ENCODE measurements around the gene NKIRAS1.
A peak's percentile ranks its signal among the peaks of the same experiment; 100 is the strongest.

Gene NKIRAS1

DNA sequence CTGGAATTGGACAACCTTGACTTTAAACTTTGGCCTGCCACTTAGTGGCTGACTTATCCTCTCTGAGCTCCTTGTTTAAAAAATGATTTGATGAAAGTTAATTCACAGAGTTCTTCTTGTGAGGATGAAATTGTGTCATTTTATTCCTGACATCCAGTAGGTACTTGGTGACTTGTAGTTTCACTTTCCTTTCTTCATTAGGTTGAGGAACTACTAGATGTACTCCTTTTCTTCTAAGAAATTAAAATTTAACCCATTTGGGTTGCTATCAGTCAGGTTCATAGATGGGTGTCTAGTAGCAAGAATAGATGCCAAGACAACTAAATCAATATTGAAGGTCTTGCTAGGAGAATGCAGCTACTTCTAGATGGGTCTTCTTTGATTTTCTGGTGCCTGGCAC lies 33.5 kb upstream of the NKIRAS1 start:
- TF ChIP-seq, protein P1, sequence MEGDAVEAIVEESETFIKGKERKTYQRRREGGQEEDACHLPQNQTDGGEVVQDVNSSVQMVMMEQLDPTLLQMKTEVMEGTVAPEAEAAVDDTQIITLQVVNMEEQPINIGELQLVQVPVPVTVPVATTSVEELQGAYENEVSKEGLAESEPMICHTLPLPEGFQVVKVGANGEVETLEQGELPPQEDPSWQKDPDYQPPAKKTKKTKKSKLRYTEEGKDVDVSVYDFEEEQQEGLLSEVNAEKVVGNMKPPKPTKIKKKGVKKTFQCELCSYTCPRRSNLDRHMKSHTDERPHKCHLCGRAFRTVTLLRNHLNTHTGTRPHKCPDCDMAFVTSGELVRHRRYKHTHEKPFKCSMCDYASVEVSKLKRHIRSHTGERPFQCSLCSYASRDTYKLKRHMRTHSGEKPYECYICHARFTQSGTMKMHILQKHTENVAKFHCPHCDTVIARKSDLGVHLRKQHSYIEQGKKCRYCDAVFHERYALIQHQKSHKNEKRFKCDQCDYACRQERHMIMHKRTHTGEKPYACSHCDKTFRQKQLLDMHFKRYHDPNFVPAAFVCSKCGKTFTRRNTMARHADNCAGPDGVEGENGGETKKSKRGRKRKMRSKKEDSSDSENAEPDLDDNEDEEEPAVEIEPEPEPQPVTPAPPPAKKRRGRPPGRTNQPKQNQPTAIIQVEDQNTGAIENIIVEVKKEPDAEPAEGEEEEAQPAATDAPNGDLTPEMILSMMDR (IDR thresholded peaks at IDR 0.05; ENCODE audit: insufficient read depth, low read length, missing control alignments) = no peak
- ChIA-PET POLR2A (interaction anchor here (5.3 kb wide), 1 partner anchor 33 kb away, joined by 35 read pairs; the partner anchor contains the start of genes NKIRAS1 and RPL15), CTCF (interaction anchor here (1.0 kb wide), 1 partner anchor 49 kb away, joined by 3 read pairs; no protein-coding TSS in a partner anchor)
- DNase-seq (ENCODE audit: low read depth, low spot score) = no peak
- no peak overlapping the region for H3K4me3 ChIP-seq (ENCODE audit: low read depth, low read length)

DNA sequence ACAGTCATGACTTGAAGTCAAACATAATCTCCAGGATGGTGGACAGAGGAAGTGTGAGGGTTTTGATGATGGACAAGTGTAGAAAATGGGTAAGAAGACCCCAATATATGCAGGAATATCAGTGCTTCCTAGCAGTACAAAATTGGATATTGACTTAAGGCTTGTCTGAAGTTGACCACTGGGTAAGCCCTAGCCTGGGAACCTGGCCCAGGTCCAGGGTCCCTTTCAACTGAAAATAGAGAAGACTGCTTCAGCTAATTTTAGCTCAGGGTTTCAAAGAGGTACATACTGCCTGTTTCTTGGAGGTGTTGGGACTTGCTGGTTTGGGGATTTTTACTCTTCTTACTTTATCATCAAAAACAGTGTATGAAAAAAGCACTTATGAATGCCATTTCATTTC lies 33.0 kb upstream of the NKIRAS1 start:
- no peak for DNase-seq (ENCODE audit: low read depth, low spot score)
- CTCF ChIA-PET = interaction anchor here (0.7 to 1.0 kb wide), 2 partner anchors 49 to 55 kb away, joined by 3 read pairs; no protein-coding TSS in a partner anchor
- TF ChIP-seq, protein P1 (IDR thresholded peaks at IDR 0.05; ENCODE audit: insufficient read depth, low read length, missing control alignments) = no peak
- H3K4me3 ChIP-seq (ENCODE audit: low read depth, low read length) = no peak overlapping the region
- POLR2A ChIA-PET = interaction anchor here (5.3 kb wide), 1 partner anchor 32 kb away, joined by 35 read pairs; the partner anchor contains the start of genes NKIRAS1 and RPL15

DNA sequence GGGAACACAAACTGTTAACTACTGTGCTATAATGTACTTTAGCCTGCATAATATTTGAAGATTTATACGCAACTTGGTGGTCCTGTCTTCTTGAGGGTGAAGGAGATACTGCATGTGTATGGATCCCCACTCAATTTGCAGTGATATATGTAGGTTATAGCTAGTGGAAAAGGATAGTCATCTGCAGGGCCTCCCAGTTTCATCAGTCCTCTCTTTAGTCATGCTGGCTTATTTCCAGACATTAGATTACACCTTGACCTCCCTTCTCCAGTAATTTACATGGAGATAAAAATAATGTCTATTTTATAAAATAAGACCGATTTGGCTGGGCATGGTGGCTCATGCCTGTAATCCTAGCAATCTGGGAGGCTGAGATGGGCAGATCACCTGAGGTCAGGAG lies 32.0 kb upstream of the NKIRAS1 start:
- DNase-seq (ENCODE audit: low read depth, low spot score) = no peak
- TF ChIP-seq, protein P1 (IDR thresholded peaks at IDR 0.05; ENCODE audit: insufficient read depth, low read length, missing control alignments) = no peak
- POLR2A ChIA-PET = interaction anchor here (5.3 kb wide), 1 partner anchor 31 kb away, joined by 35 read pairs; the partner anchor contains the start of genes NKIRAS1 and RPL15
- H3K4me3 ChIP-seq (ENCODE audit: low read depth, low read length) = no peak overlapping the region
- CTCF ChIA-PET = no interaction called here

DNA sequence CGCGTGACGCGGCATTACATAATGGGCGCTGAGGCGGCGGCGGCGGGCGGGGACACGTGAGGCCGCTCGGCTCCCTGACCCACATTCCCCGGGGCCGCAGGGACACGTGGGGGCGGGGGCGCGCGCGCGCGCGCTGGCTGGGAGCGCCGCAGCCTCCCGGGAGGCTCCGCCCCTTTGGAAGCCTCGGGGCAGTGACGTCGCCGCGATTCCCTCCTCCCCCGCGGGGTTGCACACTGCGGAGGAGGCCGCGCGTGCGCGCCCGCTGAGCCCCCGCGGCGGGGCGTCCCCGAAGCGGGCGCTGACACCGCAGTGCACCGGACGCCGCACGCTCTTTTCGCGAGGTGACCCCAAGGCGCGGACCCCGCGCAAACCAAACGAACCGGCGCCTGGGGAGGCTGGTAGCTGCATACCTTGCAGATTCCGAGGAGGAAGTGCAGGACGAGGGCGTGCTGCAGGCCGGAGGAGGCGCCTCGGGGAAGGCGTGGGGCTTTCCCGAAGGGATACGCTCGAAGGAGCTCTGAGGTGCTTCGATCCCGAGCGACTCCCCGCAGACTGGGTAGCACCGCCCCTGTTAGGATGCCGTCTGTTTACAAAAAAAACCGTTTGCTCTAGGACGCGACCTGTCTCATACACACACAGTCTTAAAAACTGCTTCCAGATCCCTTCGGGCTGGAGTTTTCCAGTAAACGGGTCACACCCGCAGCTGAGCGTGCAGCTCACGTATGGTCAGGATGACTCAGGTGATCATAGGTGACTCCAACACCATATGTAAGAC lies 29.3 kb upstream of the NKIRAS1 start:
- H3K4me3 ChIP-seq (ENCODE audit: low read depth, low read length) = peak overlapping the region; percentile 90
- ChIA-PET POLR2A (interaction anchor here (0.6 to 5.3 kb wide), 2 partner anchors 18 to 29 kb away, joined by 3 to 35 read pairs; partner anchors contain the start of genes NKIRAS1 and RPL15), CTCF (interaction anchor here (0.7 to 1.2 kb wide), 2 partner anchors 10 to 408 kb away, joined by 3 read pairs; no protein-coding TSS in a partner anchor)
- TF ChIP-seq, protein P1 (IDR thresholded peaks at IDR 0.05; ENCODE audit: insufficient read depth, low read length, missing control alignments) = no peak
- no peak for DNase-seq (ENCODE audit: low read depth, low spot score)

DNA sequence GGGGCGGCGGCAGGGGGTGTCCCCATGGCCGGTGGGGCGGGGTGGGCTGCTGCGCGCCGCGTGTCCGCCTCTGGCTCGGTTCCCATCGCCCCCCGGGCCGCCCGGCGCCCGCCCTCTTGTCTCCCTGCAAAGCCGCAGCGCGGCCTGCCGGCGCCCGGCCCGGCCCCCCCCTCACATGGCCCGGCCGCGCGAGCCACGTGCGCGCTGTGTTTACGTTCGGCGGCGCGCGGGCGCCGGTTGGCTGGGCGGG lies 28.8 kb upstream of the NKIRAS1 start:
- H3K4me3 ChIP-seq (ENCODE audit: low read depth, low read length) = peak overlapping the region; percentile 77
- no peak for DNase-seq (ENCODE audit: low read depth, low spot score)
- ChIA-PET CTCF (no interaction called here), POLR2A (no interaction called here)
- TF ChIP-seq, protein P1 (IDR thresholded peaks at IDR 0.05; ENCODE audit: insufficient read depth, low read length, missing control alignments) = no peak

DNA sequence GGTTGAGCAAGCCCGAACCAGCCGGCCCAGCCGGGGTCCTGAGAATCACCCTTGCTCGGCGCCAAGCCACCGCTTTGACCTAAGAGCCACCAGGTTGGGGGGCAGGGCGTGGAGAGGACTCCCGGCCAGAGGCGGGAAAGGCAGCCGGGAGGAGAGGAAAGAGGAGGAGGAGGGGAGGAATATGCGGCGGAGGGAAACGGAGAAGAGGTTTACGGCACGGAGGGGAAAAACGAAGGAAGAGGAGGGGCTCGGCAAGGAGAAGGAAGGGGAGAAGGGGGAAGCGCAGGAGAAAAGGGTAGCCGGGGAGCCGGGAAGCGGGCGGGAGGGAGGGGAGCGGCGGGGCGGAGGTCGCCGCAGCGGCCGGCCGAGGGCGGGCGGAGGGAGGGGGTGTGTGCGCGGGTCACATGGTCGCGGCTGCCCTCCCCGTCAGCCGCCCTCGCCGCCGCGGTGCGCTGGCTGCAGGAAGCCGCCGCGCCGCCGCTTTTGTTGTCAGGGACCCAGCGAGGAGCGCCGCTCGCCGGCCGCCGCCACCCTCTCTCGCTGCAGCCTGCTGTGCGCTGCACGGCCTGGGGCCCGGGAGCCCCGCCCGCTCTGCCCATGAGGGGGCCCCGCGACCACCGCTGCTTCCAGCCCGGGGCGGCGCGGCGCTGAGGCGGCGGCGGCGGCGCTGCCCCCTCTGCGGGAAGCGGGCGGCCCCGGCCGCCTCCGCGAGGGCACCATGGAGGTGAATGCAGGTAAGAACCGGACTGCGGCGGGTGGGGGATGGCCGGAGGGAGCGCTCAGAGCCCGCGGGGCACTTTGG lies 28.3 kb upstream of the NKIRAS1 start, which contains the start of gene NR1D2:
Gene NR1D2 (plus strand): TSS at position 426 of the 802 bp plus-strand sequence. CDS start 293 bp downstream, at position 719.
- no peak for DNase-seq (ENCODE audit: low read depth, low spot score)
- ChIA-PET POLR2A (no interaction called here), CTCF (no interaction called here)
- peak within 1 kb of the TSS; percentile 90 for H3K4me3 ChIP-seq (ENCODE audit: low read depth, low read length)
- TF ChIP-seq, protein P1 (IDR thresholded peaks at IDR 0.05; ENCODE audit: insufficient read depth, low read length, missing control alignments) = no peak
